Glutamatergic neuron (in vitro differentiated cells): ENCODE results near the gene PHPT1. TPM values are rescaled to one million over a fixed set of nuclear protein-coding genes. Genes with fewer than 3 reads are reported as not detected.
"Not testable (repeated sequence)": the region's sequence is repeated elsewhere in the genome, so short reads cannot be mapped to it uniquely, and the experiment has no call there.

Experiments
- DNase-seq: peaks from one replicate; pipeline ENCODE4 v3.0.0; 2022
- H3K27ac Mint-ChIP-seq: one replicate; pipeline ENCODE4 v1.8.0; 2020; ENCODE audit warnings: mild to moderate bottlenecking, mixed read lengths, inconsistent platforms; ENCODE audit not compliant: unreplicated experiment
- H3K27me3 Mint-ChIP-seq: one replicate; pipeline ENCODE4 v1.8.0; 2020; ENCODE audit warnings: mild to moderate bottlenecking, moderate library complexity, mixed read lengths, inconsistent platforms; ENCODE audit not compliant: unreplicated experiment
- H3K36me3 Mint-ChIP-seq: one replicate; pipeline ENCODE4 v1.8.0; 2020; ENCODE audit warnings: mild to moderate bottlenecking, mixed read lengths, inconsistent platforms; ENCODE audit not compliant: unreplicated experiment
- H3K4me1 Mint-ChIP-seq: one replicate; pipeline ENCODE4 v1.8.0; 2020; ENCODE audit warnings: mild to moderate bottlenecking, low read depth, mixed read lengths, inconsistent platforms; ENCODE audit not compliant: unreplicated experiment
- H3K4me3 Mint-ChIP-seq: one replicate; pipeline ENCODE4 v1.8.0; 2020; ENCODE audit warnings: mild to moderate bottlenecking, mixed read lengths, inconsistent platforms; ENCODE audit not compliant: unreplicated experiment
- H3K9me3 Mint-ChIP-seq: one replicate; pipeline ENCODE4 v1.8.0; 2020; ENCODE audit warnings: mild to moderate bottlenecking, moderate library complexity, mixed read lengths, inconsistent platforms; ENCODE audit not compliant: unreplicated experiment
- total RNA-seq: library from RNA; stranded (reverse); fragmentation: NEBNext Ultra II Directional; extraction: Animal tissue kit (Norgen Biotek cat#: 25700); gene quantifications from one replicate; pipeline ENCODE4 v1.2.1, GENCODE V29; 2021; ENCODE audit not compliant: unreplicated experiment
- TF ChIP-seq, protein P1 (sequence below): fragments of 200-600 bp; sonication (generic); IDR thresholded peaks from one replicate; pipeline ENCODE4 v1.5.0; 2021; ENCODE audit not compliant: partially characterized antibody, unreplicated experiment

The PHPT1 gene
- total RNA-seq, 1 donor from 2014 or later = 101 TPM

DNA sequence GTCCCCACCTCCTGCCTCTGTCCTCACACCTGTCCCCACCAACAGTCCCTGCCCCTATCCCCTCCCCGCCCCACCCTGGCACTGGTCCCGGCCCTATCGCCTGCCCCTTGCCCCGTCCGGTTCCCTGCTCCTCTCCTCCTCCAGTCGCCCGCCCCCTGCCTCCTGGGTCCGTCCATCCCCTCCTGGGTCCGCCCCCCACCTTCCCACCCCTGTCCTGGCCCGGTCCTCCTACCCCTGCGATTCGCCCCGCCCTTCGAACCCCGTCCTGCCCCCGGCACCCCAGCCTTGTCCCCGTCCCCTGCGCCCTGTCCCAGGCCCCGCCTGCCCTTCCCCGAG is 16.5 kb downstream of the PHPT1 start:
- no peak for DNase-seq

DNA sequence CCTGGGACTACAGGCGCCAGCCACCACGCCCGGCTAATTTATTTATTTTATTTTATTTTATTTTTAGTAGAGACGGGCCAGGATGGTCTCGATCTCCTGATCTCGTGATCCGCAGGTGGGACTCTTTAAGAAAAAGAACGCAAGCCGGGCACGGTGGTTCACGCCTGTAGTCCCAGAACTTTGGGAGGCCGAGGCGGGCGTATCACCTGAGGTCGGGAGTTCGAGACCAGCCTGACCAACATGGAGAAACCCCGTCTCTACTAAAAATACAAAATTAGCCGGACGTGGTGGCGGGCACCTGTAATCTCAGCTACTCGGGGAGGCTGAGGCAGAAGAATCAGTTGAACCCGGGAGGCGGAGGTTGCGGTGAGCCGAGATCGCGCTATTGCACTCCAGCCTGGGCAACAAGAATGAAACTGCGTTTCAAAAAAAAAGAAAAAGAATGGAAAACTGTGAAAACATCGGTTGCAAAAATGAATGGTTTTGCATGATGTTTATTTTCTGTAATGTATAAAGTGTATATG is 17.8 kb downstream of the PHPT1 start:
- not testable (repeated sequence) for H3K27ac Mint-ChIP-seq, H3K27me3 Mint-ChIP-seq, H3K4me1 Mint-ChIP-seq, H3K4me3 Mint-ChIP-seq, DNase-seq
- Mint-ChIP-seq H3K9me3 (peaks cover 11% of the 10 kb centered on the region), H3K36me3 (peaks cover 11% of the 10 kb centered on the region)

More for the DNA sequence above, 16.5 kb downstream of the PHPT1 start:
- peaks cover 11% of the 10 kb centered on the region for H3K36me3 Mint-ChIP-seq
- TF ChIP-seq, protein P1, sequence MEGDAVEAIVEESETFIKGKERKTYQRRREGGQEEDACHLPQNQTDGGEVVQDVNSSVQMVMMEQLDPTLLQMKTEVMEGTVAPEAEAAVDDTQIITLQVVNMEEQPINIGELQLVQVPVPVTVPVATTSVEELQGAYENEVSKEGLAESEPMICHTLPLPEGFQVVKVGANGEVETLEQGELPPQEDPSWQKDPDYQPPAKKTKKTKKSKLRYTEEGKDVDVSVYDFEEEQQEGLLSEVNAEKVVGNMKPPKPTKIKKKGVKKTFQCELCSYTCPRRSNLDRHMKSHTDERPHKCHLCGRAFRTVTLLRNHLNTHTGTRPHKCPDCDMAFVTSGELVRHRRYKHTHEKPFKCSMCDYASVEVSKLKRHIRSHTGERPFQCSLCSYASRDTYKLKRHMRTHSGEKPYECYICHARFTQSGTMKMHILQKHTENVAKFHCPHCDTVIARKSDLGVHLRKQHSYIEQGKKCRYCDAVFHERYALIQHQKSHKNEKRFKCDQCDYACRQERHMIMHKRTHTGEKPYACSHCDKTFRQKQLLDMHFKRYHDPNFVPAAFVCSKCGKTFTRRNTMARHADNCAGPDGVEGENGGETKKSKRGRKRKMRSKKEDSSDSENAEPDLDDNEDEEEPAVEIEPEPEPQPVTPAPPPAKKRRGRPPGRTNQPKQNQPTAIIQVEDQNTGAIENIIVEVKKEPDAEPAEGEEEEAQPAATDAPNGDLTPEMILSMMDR = no peak
- peak overlapping the region; percentile 83 for H3K27ac Mint-ChIP-seq
- H3K27me3 Mint-ChIP-seq = no peaks in the 10 kb centered on the region
- H3K4me1 Mint-ChIP-seq = peaks cover 3% of the 10 kb centered on the region
- peak overlapping the region; percentile 89 for H3K4me3 Mint-ChIP-seq
- H3K9me3 Mint-ChIP-seq = peaks cover 8% of the 10 kb centered on the region

DNA sequence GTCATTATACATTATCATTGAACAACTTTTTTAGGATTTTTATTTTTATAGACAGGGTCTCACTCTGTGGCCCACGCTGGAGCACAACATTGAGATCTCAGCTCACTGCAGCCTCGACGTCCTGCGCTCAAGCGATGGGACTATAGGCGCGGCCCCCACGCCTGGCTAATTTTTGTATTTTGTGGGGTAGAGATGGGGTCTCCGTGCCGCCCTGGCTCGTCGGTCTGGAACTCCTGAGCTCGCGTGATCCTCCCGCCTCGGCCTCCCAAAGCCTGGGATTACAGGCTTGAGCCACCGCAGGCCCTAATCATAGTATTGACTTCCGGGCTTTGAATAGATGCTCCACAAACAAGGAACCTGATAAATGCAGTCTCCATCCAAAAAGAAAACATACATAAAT is 18.3 kb downstream of the PHPT1 start:
- Mint-ChIP-seq H3K36me3 (peaks cover 11% of the 10 kb centered on the region), H3K4me1 (peaks cover 3% of the 10 kb centered on the region), H3K4me3 (peak overlapping the region; percentile 34), H3K27ac (no peak overlapping the region), H3K27me3 (no peaks in the 10 kb centered on the region), H3K9me3 (peaks cover 11% of the 10 kb centered on the region)
- TF ChIP-seq, protein P1 = no peak
- no peak for DNase-seq

DNA sequence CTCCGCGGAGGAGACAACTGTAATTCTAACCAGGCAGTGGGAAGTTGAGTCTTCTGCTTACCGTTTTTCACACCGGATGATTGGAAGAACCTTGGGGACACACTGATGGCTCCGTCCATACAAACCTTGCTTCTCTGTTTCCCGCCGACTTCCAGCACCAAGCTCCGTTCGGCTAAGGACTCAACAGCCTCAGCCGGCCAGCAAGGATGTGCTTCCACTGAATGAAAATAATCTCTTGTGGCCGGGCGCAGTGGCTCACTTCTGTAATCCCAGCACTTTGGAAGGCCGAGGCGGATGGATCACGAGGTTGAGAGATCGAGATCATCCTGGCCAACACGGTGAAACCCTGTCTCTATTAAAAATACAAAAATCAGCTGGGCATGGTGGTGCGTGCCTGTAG is 18.7 kb downstream of the PHPT1 start:
- Mint-ChIP-seq H3K27me3 (no peaks in the 10 kb centered on the region), H3K4me3 (peak overlapping the region; percentile 34), H3K27ac (no peak overlapping the region), H3K4me1 (peaks cover 3% of the 10 kb centered on the region), H3K9me3 (peaks cover 10% of the 10 kb centered on the region), H3K36me3 (peaks cover 11% of the 10 kb centered on the region)
- TF ChIP-seq, protein P1 = no peak
- no peak for DNase-seq

DNA sequence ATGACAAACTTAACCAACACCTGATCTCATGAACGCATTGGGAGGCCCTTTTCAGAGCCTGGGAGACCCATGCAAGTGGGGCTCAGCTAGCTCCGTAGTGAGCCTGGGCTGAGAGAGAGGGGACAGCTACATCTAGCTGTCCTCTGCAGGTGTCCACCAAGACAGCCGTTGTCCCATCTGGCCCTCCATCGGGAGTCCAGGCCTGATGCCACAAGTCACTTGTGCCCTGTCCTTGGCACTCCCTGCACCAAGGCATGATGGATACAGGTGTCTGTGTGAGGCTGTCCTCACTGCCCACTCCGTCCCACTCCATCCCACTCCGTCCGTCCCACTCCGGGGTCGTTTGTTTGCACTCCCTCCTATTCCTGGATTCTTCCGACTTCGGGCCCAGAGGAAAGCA is 19.4 kb downstream of the PHPT1 start:
- Mint-ChIP-seq H3K9me3 (peaks cover 9% of the 10 kb centered on the region), H3K4me3 (no peak overlapping the region), H3K36me3 (peaks cover 11% of the 10 kb centered on the region), H3K4me1 (peaks cover 3% of the 10 kb centered on the region), H3K27me3 (no peaks in the 10 kb centered on the region), H3K27ac (peak overlapping the region; percentile 64)
- TF ChIP-seq, protein P1 = no peak
- no peak for DNase-seq

DNA sequence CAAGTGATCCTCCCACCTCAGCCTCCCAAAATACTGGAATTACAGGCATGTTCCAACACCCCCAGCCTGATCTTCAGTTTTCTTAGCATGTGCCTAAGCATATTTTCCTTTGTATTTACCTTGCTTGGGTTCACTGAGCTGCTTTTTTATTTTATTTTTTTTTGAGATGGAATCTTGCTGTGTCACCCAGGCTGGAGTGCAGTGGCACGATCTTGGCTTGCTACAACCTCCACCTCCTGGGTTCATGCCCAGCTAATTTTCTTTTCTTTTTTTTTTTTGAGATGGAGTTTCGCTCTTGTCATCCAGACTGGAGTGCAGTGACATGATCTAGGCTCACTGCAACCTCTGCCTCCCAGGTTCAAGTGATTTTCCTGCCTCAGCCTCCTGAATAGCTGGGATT is 20.4 kb downstream of the PHPT1 start:
- not testable (repeated sequence) for DNase-seq, H3K9me3 Mint-ChIP-seq, H3K4me1 Mint-ChIP-seq, H3K27me3 Mint-ChIP-seq, H3K4me3 Mint-ChIP-seq, H3K27ac Mint-ChIP-seq
- peaks cover 11% of the 10 kb centered on the region for H3K36me3 Mint-ChIP-seq
